Breast epithelium (tissue), 4 donors: ENCODE results near the gene ANKRD13D. TPM values are rescaled to one million over a fixed set of nuclear protein-coding genes. Genes with fewer than 3 reads are reported as not detected.

Experiments used
- DNase-seq, 2 donors: peaks; one replicate each; pipeline ENCODE4 v3.0.0-alpha.2; 2019; ENCODE audit warnings: low spot score in 2 of 2
- H3K27ac ChIP-seq, 2 donors: fragments of 200-600 bp; sonication (generic) in 1 of 2; one replicate each; pipeline ENCODE4 v1.5.1; 2016 to 2019; ENCODE audit warnings: mild to moderate bottlenecking in 1 of 2
- H3K27me3 ChIP-seq, 2 donors: fragments of 200-600 bp; sonication (generic) in 1 of 2; one replicate each; pipeline versions ENCODE4 v1.5.1 to v1.6.0; 2017 to 2019; ENCODE audit warnings: control low read depth in 1 of 2, mild to moderate bottlenecking in 1 of 2
- H3K36me3 ChIP-seq: fragments of 200-600 bp; one replicate; pipeline ENCODE4 v1.5.1; 2019
- H3K4me1 ChIP-seq, 2 donors: fragments of 200-600 bp; sonication (generic); one replicate each; pipeline ENCODE4 v1.5.1; 2016 to 2019; ENCODE audit warnings: control low read depth in 1 of 2
- H3K4me3 ChIP-seq, 3 donors: fragments of 200-600 bp; sonication (generic); 1 replicate in 2 of 3; 2 replicates in 1 of 3; pipeline ENCODE4 v1.5.1; 2016 to 2019; ENCODE audit warnings: mild to moderate bottlenecking in 3 of 3, moderate library complexity in 2 of 3
- H3K9me3 ChIP-seq, 2 donors: fragments of 200-600 bp; sonication (generic) in 1 of 2; one replicate each; pipeline ENCODE4 v1.5.1; 2016 to 2019; ENCODE audit warnings: control low read depth in 1 of 2
- CTCF ChIP-seq, 3 donors: fragments of 450-650 bp; IDR thresholded peaks; one replicate each; pipeline ENCODE4 v1.5.1; 2016 to 2017; ENCODE audit warnings: antibody characterized with exemption in 3 of 3, mild to moderate bottlenecking in 3 of 3, moderate library complexity in 3 of 3
- POLR2A ChIP-seq: fragments of 450-650 bp; IDR thresholded peaks from one replicate; pipeline ENCODE4 v1.6.1; 2016; ENCODE audit warnings: antibody characterized with exemption, mild to moderate bottlenecking, moderate library complexity
- POLR2AphosphoS5 ChIP-seq, 3 donors: sonication (generic); formaldehyde crosslinking; IDR thresholded peaks; one replicate each; pipeline ENCODE4 v1.6.1; 2017; ENCODE audit warnings: antibody characterized with exemption in 3 of 3
- intact Hi-C: fragments of 100-400 bp; cut with DNase I; formaldehyde crosslinking; loops from one replicate; pipeline ENCODE4 v1.15.1; 2023; ENCODE audit warnings: low total_unique reads
- total RNA-seq, 3 donors: library from RNA; depleted of rRNA; stranded (reverse); fragments of >200 nt; gene quantifications; one replicate each; pipeline ENCODE4 v1.1.0, GENCODE V29; 2016

ANKRD13D gene
- total RNA-seq, 3 donors from 2014 or later, result 23.7 to 51.8 (median 40.7) TPM

- intact Hi-C loops, result no loop called here
- Histone ChIP-seq H3K4me3 (peak overlapping the region; percentile 71 to 82 (median 74)), H3K27ac (peak overlapping the region; percentile 62 to 99), H3K4me1 (peaks cover 8 to 21% of the 10 kb centered on the region in 2 donors), H3K9me3 (no peaks in the 10 kb centered on the region), H3K36me3 (no peaks in the 10 kb centered on the region), H3K27me3 (no peaks in the 10 kb centered on the region)
- TF ChIP-seq POLR2A, result no peak
- no peak for TF ChIP-seq POLR2AphosphoS5 (IDR thresholded peaks at IDR 0.05)
- DNase-seq, result no peak
Observed at GRCh38 chr11:67289651-67290479, 762 bp downstream of the ANKRD13D start.

- H3K4me3 ChIP-seq, result peak overlapping the region in 2 of 3 donors; percentile 74 to 82
- H3K4me1 ChIP-seq, result peaks cover 8 to 21% of the 10 kb centered on the region in 2 donors
- H3K27ac ChIP-seq, result peak overlapping the region; percentile 33 to 99
- intact Hi-C loops, result no loop called here
- no peaks in the 10 kb centered on the region for H3K36me3 ChIP-seq
- no peak for TF ChIP-seq POLR2AphosphoS5 (IDR thresholded peaks at IDR 0.05)
- TF ChIP-seq POLR2A, result no peak
- TF ChIP-seq CTCF (IDR thresholded peaks at IDR 0.05), result no peak
- peaks cover 0 to 6% of the 10 kb centered on the region in 2 donors for H3K9me3 ChIP-seq
- H3K27me3 ChIP-seq, result no peaks in the 10 kb centered on the region
- DNase-seq, result no peak
Observed at GRCh38 chr11:67290801-67291200, 1.7 kb downstream of the ANKRD13D start.

GRCh38 chr11:67291481-67292381, 2.6 kb downstream of the ANKRD13D start:
- Histone ChIP-seq H3K9me3 (peaks cover 0 to 11% of the 10 kb centered on the region in 2 donors), H3K36me3 (no peaks in the 10 kb centered on the region), H3K4me1 (peaks cover 8 to 21% of the 10 kb centered on the region in 2 donors), H3K4me3 (no peak overlapping the region), H3K27ac (no peak overlapping the region), H3K27me3 (no peaks in the 10 kb centered on the region)
- intact Hi-C loops, result no loop called here
- no peak for DNase-seq
- no peak for TF ChIP-seq POLR2AphosphoS5 (IDR thresholded peaks at IDR 0.05)
- TF ChIP-seq CTCF (IDR thresholded peaks at IDR 0.05), result no peak
- no peak for TF ChIP-seq POLR2A

- Histone ChIP-seq H3K36me3 (no peaks in the 10 kb centered on the region), H3K4me3 (no peak overlapping the region), H3K9me3 (peaks cover 0 to 11% of the 10 kb centered on the region in 2 donors), H3K27me3 (no peaks in the 10 kb centered on the region), H3K4me1 (peaks cover 5 to 15% of the 10 kb centered on the region in 2 donors), H3K27ac (no peak overlapping the region)
- TF ChIP-seq CTCF (IDR thresholded peaks at IDR 0.05) (no peak), POLR2A (no peak), POLR2AphosphoS5 (IDR thresholded peaks at IDR 0.05) (no peak)
- DNase-seq, result no peak
- intact Hi-C loops, result no loop called here
Observed at GRCh38 chr11:67292671-67293070, 3.6 kb downstream of the ANKRD13D start.

- Histone ChIP-seq H3K36me3 (no peaks in the 10 kb centered on the region), H3K27ac (no peak overlapping the region), H3K9me3 (peaks cover 0 to 11% of the 10 kb centered on the region in 2 donors), H3K4me1 (peaks cover under 1 to 11% of the 10 kb centered on the region in 2 donors), H3K27me3 (no peaks in the 10 kb centered on the region), H3K4me3 (no peak overlapping the region)
- no peak for TF ChIP-seq POLR2A
- TF ChIP-seq POLR2AphosphoS5 (IDR thresholded peaks at IDR 0.05), result no peak
- no peak for TF ChIP-seq CTCF (IDR thresholded peaks at IDR 0.05)
- DNase-seq, result no peak
- intact Hi-C loops, result no loop called here
Observed at GRCh38 chr11:67293090-67293489, 4.0 kb downstream of the ANKRD13D start.
